Activated CD8-positive, alpha-beta memory T cell treated with anti-CD3 and anti-CD28 coated beads, Interleukin-2, amount 10 ng/mL, durations not matched to agents 7 days and 5 days (primary cell): Measurements from ENCODE around the gene DDX55. TPM values are rescaled to one million over a fixed set of nuclear protein-coding genes. Genes with fewer than 3 reads are reported as not detected.
"Not testable (repeated sequence)": the region's sequence is repeated elsewhere in the genome, so short reads cannot be mapped to it uniquely, and the experiment has no call there.

Experiments
- ATAC-seq: fragments of 150-1000 bp; cut with Tn5 transposase; one replicate; pipeline ENCODE4 v1.10.0; 2021; ENCODE audit warnings: moderate library complexity
- CTCF ChIA-PET: fragments of 350-600 bp; sonication (Branson Sonifier 250); formaldehyde crosslinking; loops from one replicate; lab custom pipeline; 2021; ENCODE audit warnings: antibody characterized with exemption; lab: Charles Lee
- DNase-seq: peaks from one replicate; pipeline ENCODE4 v3.0.0-alpha.2; 2020
- H3K27ac Mint-ChIP-seq: one replicate; pipeline ENCODE4 v1.8.0; 2021; ENCODE audit warnings: mild to moderate bottlenecking, mixed read lengths
- H3K27me3 Mint-ChIP-seq: one replicate; pipeline ENCODE4 v1.8.0; 2021; ENCODE audit warnings: mixed read lengths
- H3K36me3 Mint-ChIP-seq: one replicate; pipeline ENCODE4 v1.8.0; 2021; ENCODE audit warnings: mild to moderate bottlenecking, mixed read lengths
- H3K4me1 Mint-ChIP-seq: one replicate; pipeline ENCODE4 v1.8.0; 2021; ENCODE audit warnings: mixed read lengths
- H3K4me3 Mint-ChIP-seq: one replicate; pipeline ENCODE4 v1.8.0; 2021; ENCODE audit warnings: mild to moderate bottlenecking, moderate library complexity, mixed read lengths
- H3K9me3 Mint-ChIP-seq: one replicate; pipeline ENCODE4 v1.8.0; 2022; ENCODE audit warnings: low read depth, mixed read lengths
- total RNA-seq, 2 experiments: library from RNA; stranded (reverse); gene quantifications; one replicate each; pipeline ENCODE4 v1.2.3, GENCODE V29; 2021

DDX55 gene
- 10 to 100 TPM; 46.8 to 51.0 TPM for total RNA-seq

- DNase-seq (peak; percentile 90), ATAC-seq (peak; percentile 95)
- peak within 1 kb of the TSS; percentile 87 for H3K27ac Mint-ChIP-seq
- H3K9me3 Mint-ChIP-seq = no peaks in the 10 kb centered on the region
- peaks cover 38% of the 10 kb centered on the region for H3K36me3 Mint-ChIP-seq
- no peaks in the 10 kb centered on the region for H3K27me3 Mint-ChIP-seq
- peaks cover 38% of the 10 kb centered on the region for H3K4me1 Mint-ChIP-seq
- CTCF ChIA-PET = interaction anchor here (0.6 to 2.3 kb wide), 12 partner anchors 11 to 379 kb away, joined by 3 to 8 read pairs (median 4); partner anchors contain the start of genes KMT5A and SBNO1
- H3K4me3 Mint-ChIP-seq = peak within 1 kb of the TSS; percentile 92
Observed at GRCh38 chr12:123601602-123602489, at the start of gene DDX55. DDX55 (plus strand) TSS chr12:123602099; CDS start chr12:123602149, 50 bp downstream.

GRCh38 chr12:123554136-123554535 lies 47.8 kb upstream of the DDX55 start:
- H3K9me3 Mint-ChIP-seq, H3K4me3 Mint-ChIP-seq, H3K27me3 Mint-ChIP-seq: not testable (repeated sequence)

GRCh38 chr12:123554843-123555242 lies 47.1 kb upstream of the DDX55 start:
- H3K27me3 Mint-ChIP-seq, CTCF ChIA-PET, H3K4me1 Mint-ChIP-seq, H3K4me3 Mint-ChIP-seq, ATAC-seq, H3K9me3 Mint-ChIP-seq, DNase-seq, H3K36me3 Mint-ChIP-seq, H3K27ac Mint-ChIP-seq: not testable (repeated sequence)

More at GRCh38 chr12:123554136-123554535, 47.8 kb upstream of the DDX55 start:
- DNase-seq, H3K4me1 Mint-ChIP-seq, ATAC-seq, H3K27ac Mint-ChIP-seq, CTCF ChIA-PET, H3K36me3 Mint-ChIP-seq: not testable (repeated sequence)

- ATAC-seq, H3K4me3 Mint-ChIP-seq, H3K9me3 Mint-ChIP-seq, H3K36me3 Mint-ChIP-seq, CTCF ChIA-PET, H3K4me1 Mint-ChIP-seq, DNase-seq, H3K27me3 Mint-ChIP-seq, H3K27ac Mint-ChIP-seq: not testable (repeated sequence)
Observed at GRCh38 chr12:123558487-123558886, 43.4 kb upstream of the DDX55 start.

- Mint-ChIP-seq H3K4me3 (no peak overlapping the region), H3K9me3 (no peaks in the 10 kb centered on the region), H3K36me3 (no peaks in the 10 kb centered on the region), H3K27ac (no peak overlapping the region), H3K4me1 (peaks cover 3% of the 10 kb centered on the region), H3K27me3 (peaks cover 3% of the 10 kb centered on the region)
- CTCF ChIA-PET = interaction anchor here (0.7 to 1.1 kb wide), 2 partner anchors 22 to 141 kb away, joined by 3 to 6 read pairs; no protein-coding TSS in a partner anchor
- DNase-seq (no peak), ATAC-seq (no peak)
Observed at GRCh38 chr12:123559468-123559867, 42.4 kb upstream of the DDX55 start.

- CTCF ChIA-PET = interaction anchor here (1.2 kb wide), 1 partner anchor 10 kb away, joined by 5 read pairs; no protein-coding TSS in a partner anchor
- Mint-ChIP-seq H3K9me3 (no peaks in the 10 kb centered on the region), H3K27me3 (peaks cover 21% of the 10 kb centered on the region), H3K4me3 (no peak overlapping the region), H3K4me1 (peaks cover 9% of the 10 kb centered on the region), H3K36me3 (peaks cover 2% of the 10 kb centered on the region), H3K27ac (no peak overlapping the region)
- ATAC-seq (no peak), DNase-seq (no peak)
Observed at GRCh38 chr12:123571343-123571813, 30.5 kb upstream of the DDX55 start.

GRCh38 chr12:123572391-123572790 lies 29.5 kb upstream of the DDX55 start:
- no peak overlapping the region for H3K4me3 Mint-ChIP-seq
- H3K9me3 Mint-ChIP-seq = no peaks in the 10 kb centered on the region
- DNase-seq = no peak
- H3K27ac Mint-ChIP-seq = no peak overlapping the region
- H3K36me3 Mint-ChIP-seq = peaks cover 5% of the 10 kb centered on the region
- H3K27me3 Mint-ChIP-seq = peaks cover 21% of the 10 kb centered on the region
- CTCF ChIA-PET = interaction anchor here (1.4 kb wide), 1 partner anchor 9 kb away, joined by 3 read pairs; no protein-coding TSS in a partner anchor
- H3K4me1 Mint-ChIP-seq = peaks cover 9% of the 10 kb centered on the region
- ATAC-seq = no peak

GRCh38 chr12:123573870-123574269 lies 28.0 kb upstream of the DDX55 start:
- Mint-ChIP-seq H3K27ac (no peak overlapping the region), H3K4me3 (no peak overlapping the region), H3K27me3 (peaks cover 21% of the 10 kb centered on the region), H3K9me3 (no peaks in the 10 kb centered on the region), H3K4me1 (peaks cover 9% of the 10 kb centered on the region), H3K36me3 (peaks cover 3% of the 10 kb centered on the region)
- ATAC-seq (no peak), DNase-seq (no peak)
- CTCF ChIA-PET = interaction anchor here (1.4 kb wide), 1 partner anchor 8 kb away, joined by 3 read pairs; no protein-coding TSS in a partner anchor

GRCh38 chr12:123576611-123577010 lies 25.3 kb upstream of the DDX55 start:
- H3K4me1 Mint-ChIP-seq = no peaks in the 10 kb centered on the region
- H3K27ac Mint-ChIP-seq = no peak overlapping the region
- no peaks in the 10 kb centered on the region for H3K9me3 Mint-ChIP-seq
- CTCF ChIA-PET = no interaction called here
- DNase-seq (no peak), ATAC-seq (no peak)
- no peak overlapping the region for H3K4me3 Mint-ChIP-seq
- H3K36me3 Mint-ChIP-seq = peaks cover 3% of the 10 kb centered on the region
- peaks cover 9% of the 10 kb centered on the region for H3K27me3 Mint-ChIP-seq

GRCh38 chr12:123578243-123578642 lies 23.7 kb upstream of the DDX55 start:
- H3K27ac Mint-ChIP-seq = no peak overlapping the region
- H3K36me3 Mint-ChIP-seq = peaks cover 3% of the 10 kb centered on the region
- DNase-seq (no peak), ATAC-seq (no peak)
- CTCF ChIA-PET = interaction anchor here (0.7 kb wide), 1 partner anchor 27 kb away, joined by 3 read pairs; no protein-coding TSS in a partner anchor
- no peaks in the 10 kb centered on the region for H3K9me3 Mint-ChIP-seq
- no peaks in the 10 kb centered on the region for H3K27me3 Mint-ChIP-seq
- no peak overlapping the region for H3K4me3 Mint-ChIP-seq
- peaks cover 9% of the 10 kb centered on the region for H3K4me1 Mint-ChIP-seq

- H3K27me3 Mint-ChIP-seq, H3K27ac Mint-ChIP-seq, H3K4me3 Mint-ChIP-seq, H3K36me3 Mint-ChIP-seq, DNase-seq, ATAC-seq, H3K4me1 Mint-ChIP-seq, H3K9me3 Mint-ChIP-seq: not testable (repeated sequence)
- CTCF ChIA-PET = interaction anchor here (1.2 kb wide), 1 partner anchor 314 kb away, joined by 3 read pairs; no protein-coding TSS in a partner anchor
Observed at GRCh38 chr12:123578829-123579228, 23.1 kb upstream of the DDX55 start.

- Mint-ChIP-seq H3K9me3 (no peaks in the 10 kb centered on the region), H3K36me3 (peaks cover 3% of the 10 kb centered on the region), H3K4me1 (peaks cover 16% of the 10 kb centered on the region), H3K27me3 (no peaks in the 10 kb centered on the region), H3K4me3 (no peak overlapping the region), H3K27ac (no peak overlapping the region)
- ATAC-seq (no peak), DNase-seq (no peak)
- CTCF ChIA-PET = interaction anchor here (1.4 kb wide), 1 partner anchor 45 kb away, joined by 5 read pairs; no protein-coding TSS in a partner anchor
Observed at GRCh38 chr12:123580772-123581171, 21.1 kb upstream of the DDX55 start.

GRCh38 chr12:123591702-123592481 lies 10.0 kb upstream of the DDX55 start:
- Mint-ChIP-seq H3K4me3 (no peak overlapping the region), H3K27me3 (no peaks in the 10 kb centered on the region), H3K4me1 (peaks cover 43% of the 10 kb centered on the region), H3K27ac (peak overlapping the region; percentile 38), H3K36me3 (peaks cover 61% of the 10 kb centered on the region), H3K9me3 (no peaks in the 10 kb centered on the region)
- DNase-seq = no peak
- ATAC-seq = no peak
- CTCF ChIA-PET = interaction anchor here (1.7 to 2.2 kb wide), 2 partner anchors 9 to 10 kb away, joined by 4 to 11 read pairs; no protein-coding TSS in a partner anchor
